Stimulated activated CD8-positive, alpha-beta memory T cell treated with anti-CD3 and anti-CD28 coated beads, Interleukin-2, amount 100 ng/mL, for 48 hours (primary cell): ENCODE data around the gene PIK3C3.

ENCODE experiments used
- DNase-seq, 2 donors: peaks; one replicate each; pipeline ENCODE4 v3.0.0-alpha.2; 2020; ENCODE audit warnings: low read depth in 2 of 2

PIK3C3 gene

GRCh38 chr18:42126586-42126985 is 171.6 kb downstream of the PIK3C3 start:
- DNase-seq: no peak

- no peak for DNase-seq
Measured at GRCh38 chr18:42131066-42131929, 176.3 kb downstream of the PIK3C3 start.

- DNase-seq: no peak
Measured at GRCh38 chr18:42131930-42132244, 176.9 kb downstream of the PIK3C3 start.
